Activated CD8-positive, alpha-beta memory T cell treated with anti-CD3 and anti-CD28 coated beads, Interleukin-2, amount 50 U/mL, for 1 hour (primary cell): ENCODE measurements around the gene FLCN.
"Not testable (repeated sequence)": the region's sequence is repeated elsewhere in the genome, so short reads cannot be mapped to it uniquely, and the experiment has no call there.

ENCODE experiments used
- DNase-seq: peaks from one replicate; pipeline ENCODE4 v3.0.0-alpha.2; 2020; ENCODE audit errors: extremely low read depth

The FLCN gene

DNA sequence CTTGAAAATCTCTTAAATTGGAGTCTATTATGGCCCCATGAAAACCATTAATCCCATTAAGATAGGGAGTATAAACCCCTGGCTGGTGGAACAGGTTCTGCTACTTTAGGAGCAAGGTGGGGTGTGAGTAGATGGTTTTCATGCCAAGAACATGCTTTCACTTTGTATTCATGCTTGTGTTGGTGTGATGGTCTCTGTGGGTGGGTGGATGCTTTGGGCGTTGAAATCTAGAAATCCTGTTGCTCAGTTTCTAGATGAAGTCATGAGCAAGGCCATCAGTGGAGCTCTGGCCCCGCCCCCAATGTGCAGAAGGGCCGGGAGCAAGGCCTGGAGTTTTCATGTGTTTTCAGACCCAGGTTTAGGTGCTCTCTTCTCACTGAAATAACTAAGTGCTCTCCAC lies 50.9 kb downstream of the FLCN start:
- no peak for DNase-seq

DNA sequence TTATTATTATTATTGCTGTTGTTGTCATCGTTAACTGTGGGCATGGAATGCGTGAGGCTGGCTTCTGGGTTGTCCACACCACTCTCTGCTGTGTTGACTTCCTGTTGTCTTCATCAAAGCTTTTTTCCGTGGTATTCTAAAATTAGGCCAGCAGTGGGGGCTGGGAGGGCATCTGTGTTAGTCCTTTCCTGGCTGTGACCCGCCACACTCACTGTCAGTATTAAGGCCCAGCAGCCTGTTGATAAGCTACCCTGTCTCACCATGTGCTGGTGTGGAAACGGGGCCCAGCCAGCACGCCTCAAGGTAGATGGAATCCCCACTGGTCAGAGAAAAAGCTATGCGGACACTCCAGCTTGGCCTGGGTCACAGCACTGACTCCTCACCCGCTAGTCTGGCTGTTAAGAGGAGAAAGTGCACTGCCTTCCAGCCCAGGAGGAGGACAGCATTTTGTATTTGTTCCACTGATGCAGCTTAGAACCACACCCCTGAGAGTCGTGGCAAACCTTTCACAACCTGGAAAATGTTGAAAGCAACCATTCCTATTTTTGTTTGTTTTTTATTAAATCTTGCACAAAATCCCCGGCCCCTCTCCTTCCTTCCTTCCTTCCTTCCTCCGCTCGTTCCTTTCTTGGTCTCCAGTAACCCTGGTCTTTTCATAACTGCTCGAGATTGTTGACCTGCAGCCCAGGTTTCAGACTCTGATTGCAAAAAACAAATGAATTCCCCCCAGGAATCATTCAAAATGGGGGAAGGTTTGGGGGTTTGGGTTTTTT lies 51.8 kb downstream of the FLCN start:
- DNase-seq: not testable (repeated sequence)

DNA sequence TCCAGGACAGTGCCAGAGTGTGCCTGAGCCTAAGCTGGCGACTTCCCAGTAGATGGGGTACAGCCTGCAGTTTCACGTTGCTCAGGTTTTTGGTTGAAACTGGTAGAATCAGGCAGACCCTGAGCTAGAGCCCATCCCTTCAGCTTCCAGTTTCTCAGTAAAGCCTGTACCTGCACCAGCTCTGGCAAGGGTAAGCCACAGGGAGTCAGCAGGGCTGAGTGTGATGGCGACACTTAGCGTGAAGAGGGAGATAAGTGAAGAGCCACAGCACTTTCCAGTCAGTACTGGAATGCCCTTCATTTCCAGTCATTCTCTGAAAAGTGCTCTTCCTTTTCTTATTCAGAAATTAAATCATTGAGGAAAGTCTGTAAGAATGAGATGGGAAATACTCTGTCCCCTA lies 53.2 kb downstream of the FLCN start:
- DNase-seq: no peak

GRCh38 chr17:17182598-17183136 lies 54.3 kb downstream of the FLCN start:
- DNase-seq: no peak

GRCh38 chr17:17181666-17182597 lies 55.0 kb downstream of the FLCN start:
- no peak for DNase-seq

DNA sequence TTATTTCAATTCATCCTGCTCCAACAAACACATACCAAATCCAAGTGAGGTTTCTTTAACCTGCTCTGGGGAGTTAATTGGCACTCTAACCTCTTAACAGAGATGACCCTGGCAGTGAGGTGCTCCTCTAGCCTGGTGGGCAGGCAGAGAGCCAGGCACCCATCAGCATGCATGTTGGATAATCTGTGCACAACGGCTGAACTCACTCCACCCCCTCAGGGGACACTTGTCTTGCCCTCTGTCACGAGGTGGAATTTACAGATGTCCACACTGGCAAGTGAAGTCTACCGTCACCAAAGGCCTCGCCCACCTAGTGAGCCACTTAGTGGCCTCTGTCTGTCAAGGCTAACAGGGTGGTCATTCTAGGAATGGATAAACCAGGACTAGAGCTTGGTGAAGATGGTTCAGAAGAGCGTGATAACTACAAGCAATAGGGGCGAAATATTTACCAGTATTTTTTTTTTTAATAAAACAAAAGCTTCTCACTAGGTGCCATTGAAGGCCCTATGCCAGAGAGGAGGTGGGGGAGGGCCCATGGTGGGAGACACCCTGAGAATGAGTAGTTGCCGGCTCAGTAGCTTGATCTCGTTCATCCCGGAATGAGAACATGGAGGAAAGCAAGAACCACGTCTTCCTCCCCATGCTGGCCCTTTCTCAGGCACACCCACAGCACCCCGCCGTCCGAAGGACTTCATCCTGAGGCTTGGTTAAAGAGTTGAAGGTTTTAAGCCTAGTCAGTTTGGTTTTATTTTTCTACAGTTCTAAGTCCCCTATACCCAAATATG lies 56.0 kb downstream of the FLCN start:
- no peak for DNase-seq

DNA sequence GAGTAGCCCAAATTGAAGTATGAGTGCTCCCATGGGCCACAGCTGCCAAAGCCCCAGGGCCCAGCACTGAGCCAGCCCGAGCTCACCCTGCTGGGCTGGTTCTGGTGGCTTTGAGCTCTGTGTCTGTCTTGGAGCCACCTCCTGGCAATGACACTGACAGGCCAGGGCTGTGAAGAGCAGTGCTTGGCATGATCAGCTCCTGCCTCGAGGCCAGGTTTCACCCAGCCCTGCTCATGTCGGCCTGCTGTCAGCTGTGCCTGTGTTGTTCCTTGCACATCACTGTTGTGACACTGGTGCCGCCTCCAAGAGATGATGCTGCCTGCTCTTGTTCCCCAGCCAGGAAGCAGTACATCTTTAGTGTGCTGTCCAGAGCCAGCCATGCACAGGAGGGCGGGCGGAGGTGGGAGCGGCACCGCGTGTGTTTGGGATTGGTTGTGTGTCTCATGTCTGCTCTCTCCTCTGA lies 56.8 kb downstream of the FLCN start:
- no peak for DNase-seq

DNA sequence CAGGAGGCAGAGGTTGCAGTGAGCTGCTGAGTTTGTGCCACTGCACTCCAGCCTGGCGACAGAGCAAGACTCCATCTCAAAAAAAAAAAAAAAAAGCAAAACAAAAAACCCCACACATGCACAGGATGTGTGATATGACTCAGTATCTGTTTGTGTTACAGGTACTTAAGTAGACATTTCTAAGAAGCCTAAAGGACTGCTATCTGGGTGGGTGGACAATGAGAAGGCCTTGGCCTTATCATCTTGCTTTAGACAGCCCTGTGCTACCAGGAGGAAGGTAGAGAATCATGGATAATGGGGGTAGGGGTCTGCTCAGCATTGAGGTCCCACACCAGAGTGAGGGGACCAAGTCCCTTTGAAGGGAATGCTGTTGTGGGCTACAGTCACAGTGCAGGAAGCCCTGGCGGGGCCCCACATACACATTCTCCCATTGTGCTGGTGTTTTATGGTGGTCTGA lies 57.6 kb downstream of the FLCN start:
- DNase-seq: no peak

GRCh38 chr17:17177176-17177575 lies 59.8 kb downstream of the FLCN start:
- DNase-seq: no peak

- no peak for DNase-seq
Measured at GRCh38 chr17:17176341-17176740, 60.6 kb downstream of the FLCN start.

DNA sequence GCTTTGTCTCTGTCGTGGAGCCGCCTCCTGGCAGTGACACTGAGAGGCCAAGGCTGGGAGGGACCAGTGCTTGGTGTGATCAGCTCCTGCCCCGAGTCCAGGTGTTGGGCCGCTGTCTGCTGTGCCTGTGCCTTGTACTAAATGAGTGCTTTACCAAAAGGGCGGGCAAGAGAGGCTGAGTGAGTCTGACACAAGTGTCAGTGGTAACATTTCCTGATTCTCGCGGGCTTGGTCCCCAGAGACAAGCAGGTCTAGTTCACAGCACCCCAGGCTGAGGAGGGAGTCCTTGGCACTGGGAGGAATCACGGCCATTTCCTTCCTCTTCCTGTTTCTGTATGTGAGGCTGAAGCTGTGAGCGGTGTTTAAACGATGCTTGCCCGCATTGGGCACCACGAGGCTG lies 61.1 kb downstream of the FLCN start:
- DNase-seq: no peak

- no peak for DNase-seq
Measured at GRCh38 chr17:17175340-17175739, 61.6 kb downstream of the FLCN start.

DNA sequence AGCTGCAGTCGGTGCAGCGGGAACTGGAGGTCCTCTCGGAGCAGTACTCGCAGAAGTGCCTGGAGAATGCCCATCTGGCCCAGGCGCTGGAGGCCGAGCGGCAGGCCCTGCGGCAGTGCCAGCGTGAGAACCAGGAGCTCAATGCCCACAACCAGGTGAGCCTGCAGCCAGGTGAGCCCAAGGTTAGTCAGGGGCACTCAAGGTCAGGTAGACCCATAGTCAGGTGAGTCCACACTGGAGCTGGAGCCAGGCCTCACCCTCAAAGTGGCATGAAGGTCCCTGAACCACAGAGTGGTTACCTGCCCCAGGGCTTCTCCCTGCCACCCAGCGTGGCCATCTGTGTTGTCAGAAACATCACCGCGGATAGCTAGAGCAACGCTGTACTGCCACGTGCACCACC lies 63.0 kb downstream of the FLCN start:
- DNase-seq: no peak

GRCh38 chr17:17172990-17173389 lies 64.0 kb downstream of the FLCN start:
- no peak for DNase-seq

- no peak for DNase-seq
Measured at GRCh38 chr17:17172001-17172939, 64.7 kb downstream of the FLCN start.

- no peak for DNase-seq
Measured at GRCh38 chr17:17171186-17171585, 65.8 kb downstream of the FLCN start.

GRCh38 chr17:17170346-17170985 lies 66.5 kb downstream of the FLCN start:
- no peak for DNase-seq

GRCh38 chr17:17169396-17169795 lies 67.6 kb downstream of the FLCN start:
- DNase-seq: no peak

- DNase-seq: no peak
Measured at GRCh38 chr17:17168401-17168800, 68.6 kb downstream of the FLCN start.

DNA sequence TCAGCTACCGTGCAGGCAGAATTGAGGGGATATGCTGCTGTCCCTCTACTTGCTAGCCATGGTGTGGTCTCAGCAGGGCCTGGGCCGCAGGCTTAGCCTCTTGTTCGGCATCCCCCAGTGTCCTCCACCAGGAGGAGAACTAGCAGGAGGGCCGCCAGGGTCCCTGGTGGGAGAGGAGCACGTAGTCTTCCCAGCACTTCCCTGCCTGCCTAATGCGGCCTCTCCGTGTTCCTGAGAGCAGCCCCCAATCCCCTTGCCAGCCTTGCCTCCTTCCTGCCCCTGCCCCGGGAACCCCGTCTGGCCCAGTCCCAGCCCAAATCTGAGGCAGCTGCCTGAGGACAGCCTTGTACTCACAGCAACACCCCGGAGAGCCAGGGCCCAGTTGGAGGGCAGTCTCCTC lies 69.0 kb downstream of the FLCN start:
- DNase-seq: no peak
